GM12878 (cell line): ENCODE results near the gene FBXL7. TPM values are rescaled to one million over a fixed set of nuclear protein-coding genes. Genes with fewer than 3 reads are reported as not detected.

Source experiments
- ATAC-seq: fragments of 200-7000 bp; cut with Tn5 transposase; 3 replicates; pipeline ENCODE4 v1.9.1; 2020; ENCODE audit warnings: mild to moderate bottlenecking, moderate library complexity
- BruUV-seq: library from RNA; stranded (reverse); fragments of 400-500 nt; replicated peaks from 2 replicates; lab custom pipeline; 2021; lab: Mats Ljungman, UMichigan
- CTCF ChIA-PET: fragments of 300-600 bp; sonication (Branson Sonifier 250); formaldehyde crosslinking; extraction: SDS; loops from one replicate; lab custom pipeline; 2021; ENCODE audit warnings: inconsistent platforms; lab: Yijun Ruan, JAX
- POLR2A ChIA-PET: fragments of 350-600 bp; formaldehyde crosslinking; extraction: SDS; loops from one replicate; lab custom pipeline; 2021; ENCODE audit warnings: inconsistent platforms; lab: Charles Lee
- RAD21 ChIA-PET: fragments of 300-600 bp; sonication (Branson Sonifier 250); formaldehyde crosslinking; loops from one replicate; lab custom pipeline; 2023; ENCODE audit warnings: antibody characterized with exemption; ENCODE audit not compliant: unreplicated experiment; lab: Charles Lee
- SMC1A ChIA-PET: fragments of 300-600 bp; sonication (Branson Sonifier 250); formaldehyde crosslinking; loops from one replicate; lab custom pipeline; 2023; ENCODE audit not compliant: unreplicated experiment, uncharacterized antibody; lab: Charles Lee
- DNase-seq: peaks from one replicate; pipeline ENCODE4 v3.0.0-alpha.2; 2011; ENCODE audit warnings: low read depth, low spot score
- FAIRE-seq: peaks from 3 replicates; lab custom pipeline; 2011; peaks lifted over from hg19 to GRCh38; lab: Jason Lieb, UNC
- H2AFZ ChIP-seq: 2 replicates; pipeline ENCODE4 v1.6.0; 2011; ENCODE audit warnings: low read depth, low read length, control low read depth; ENCODE audit not compliant: control insufficient read depth
- H3K27ac ChIP-seq: 2 replicates; pipeline ENCODE4 v1.5.1; 2011; ENCODE audit warnings: control low read depth; ENCODE audit not compliant: control insufficient read depth, insufficient read depth
- H3K27me3 ChIP-seq, 2 experiments: replicated peaks in 1 of 2; 2 replicates each; pipeline versions ENCODE4 v1.6.0 to v1.6.1; 2011; ENCODE audit warnings: low read length in 1 of 2; ENCODE audit not compliant: control insufficient read depth in 2 of 2, insufficient read depth in 2 of 2
- H3K36me3 ChIP-seq, 2 experiments: 2 replicates each; pipeline ENCODE4 v1.5.1; 2011; ENCODE audit warnings: low read length in 1 of 2; ENCODE audit not compliant: control insufficient read depth in 2 of 2, insufficient read depth in 2 of 2
- H3K4me1 ChIP-seq: 2 replicates; pipeline ENCODE4 v1.6.1; 2011; ENCODE audit warnings: mild to moderate bottlenecking, low read length, moderate library complexity, mixed read lengths; ENCODE audit not compliant: control insufficient read depth, insufficient read depth
- H3K4me2 ChIP-seq: 2 replicates; pipeline ENCODE4 v1.6.0; 2011; ENCODE audit warnings: control low read depth; ENCODE audit not compliant: control insufficient read depth, insufficient read depth
- H3K4me3 ChIP-seq: fragments of 200-600 bp; sonication (generic); 2 replicates; pipeline ENCODE4 v1.5.1; 2016
- H3K79me2 ChIP-seq: 2 replicates; pipeline ENCODE4 v1.6.0; 2011; ENCODE audit warnings: low read length; ENCODE audit not compliant: control insufficient read depth, insufficient read depth
- H3K9ac ChIP-seq: 2 replicates; pipeline ENCODE4 v1.8.0; 2011; ENCODE audit warnings: low read length, control low read depth, mixed read lengths; ENCODE audit not compliant: control insufficient read depth, insufficient read depth
- H3K9me3 ChIP-seq: replicated peaks from 3 replicates; pipeline ENCODE4 v1.5.1; 2011; ENCODE audit warnings: mild to moderate bottlenecking, low read length; ENCODE audit not compliant: control insufficient read depth, insufficient read depth
- H4K20me1 ChIP-seq: 2 replicates; pipeline ENCODE4 v1.6.0; 2011; ENCODE audit not compliant: control insufficient read depth, insufficient read depth
- HCFC1 ChIP-seq: fragments of 150-350 bp; IDR thresholded peaks from 2 replicates; pipeline ENCODE4 v1.6.1; 2014; ENCODE audit warnings: low read length
- IRF3 ChIP-seq: fragments of 450-650 bp; IDR thresholded peaks from 2 replicates; pipeline ENCODE4 v1.6.1; 2014; ENCODE audit warnings: mild to moderate bottlenecking
- NR2C2 ChIP-seq: IDR thresholded peaks from 2 replicates; pipeline ENCODE4 v1.6.1; 2011; ENCODE audit warnings: borderline replicate concordance, low read depth; ENCODE audit not compliant: control insufficient read depth, insufficient read length
- SIN3A ChIP-seq: IDR thresholded peaks from 2 replicates; pipeline ENCODE4 v1.6.1; 2012; ENCODE audit warnings: low read depth, low read length, improper control_type of control experiment
- SPI1 ChIP-seq: IDR thresholded peaks from 2 replicates; pipeline ENCODE4 v1.6.1; 2011; ENCODE audit warnings: low read depth, mild to moderate bottlenecking, low read length, moderate library complexity, borderline replicate concordance; ENCODE audit not compliant: insufficient read depth
- ZNF592 ChIP-seq: fragments of 450-650 bp; IDR thresholded peaks from 2 replicates; pipeline ENCODE4 v1.6.1; 2017; ENCODE audit warnings: mild to moderate bottlenecking, moderate library complexity
- WGBS: methylation state at CpG from one replicate; pipeline ENCODE4 v1.1.6; 2016; ENCODE audit warnings: low lambda C conversion rate; ENCODE audit not compliant: insufficient replicate concordance, insufficient coverage; ENCODE audit errors: missing lambda C conversion rate; 5-methylcytosine and 5-hydroxymethylcytosine counted together
- in situ Hi-C: fragments of 300-500 bp; cut with MboI; formaldehyde crosslinking; loops from 9 replicates; pipeline ENCODE4 v1.14.3; 2018; ENCODE audit warnings: mixed read lengths
- intact Hi-C: fragments of 100-400 bp; cut with micrococcal nuclease; formaldehyde crosslinking; loops from one replicate; pipeline ENCODE4 v1.14.2; 2022; ENCODE audit not compliant: unreplicated experiment
- polyA plus RNA-seq, 11 experiments: library from polyadenylated mRNA; depleted of rRNA in 4 of 11; unstranded in 6 of 11; stranded (reverse) in 5 of 11; fragments of >200 nt; fragmentation: Nextera tagmentation in 4 of 11; fragmentation: Illumina TruSeq in 1 of 11; extraction: Ambion mirVana in 4 of 11; extraction: Trizol in 1 of 11; gene quantifications; 1 replicate in 1 of 11; 2 replicates in 10 of 11; pipeline versions ENCODE4 v1.2.1 to v1.2.3, GENCODE V29; 2011 to 2016; ENCODE audit warnings: inconsistent platforms in 2 of 11, missing spikeins in 2 of 11, low read depth in 1 of 11
- total RNA-seq, 4 experiments: library from RNA; depleted of rRNA in 3 of 4; stranded (reverse); fragments of >200 nt in 3 of 4; fragmentation: Illumina TruSeq in 1 of 4; extraction: Trizol in 1 of 4; gene quantifications; 2 replicates each; pipeline versions ENCODE4 v1.2.1 to v1.2.3, GENCODE V29; 2013 to 2021

Gene FBXL7
- total and polyA plus RNA-seq, 10 of the 15 experiments (the other 5 are each of a cell fraction or from before 2014, with no cell fraction given), result 0.03 to 0.44 (median 0.16) TPM

GRCh38 chr5:15452030-15452429, 48.0 kb upstream of the FBXL7 start:
- SMC1A ChIA-PET, result no interaction called here
- FAIRE-seq, result no peak
- BruUV-seq, result no TSS peak

More at GRCh38 chr5:15452030-15452429, 48.0 kb upstream of the FBXL7 start:
- H2AFZ ChIP-seq, result no peak overlapping the region
- no peak overlapping the region for H3K4me2 ChIP-seq
- H3K4me1 ChIP-seq, result no peaks in the 10 kb centered on the region
- H3K36me3 ChIP-seq, result no peaks in the 10 kb centered on the region
- no peaks in the 10 kb centered on the region for H3K27me3 ChIP-seq
- no peaks in the 10 kb centered on the region for H4K20me1 ChIP-seq
- intact Hi-C loops (no loop called here), in situ Hi-C loops (no loop called here)
- ChIA-PET CTCF (no interaction called here), RAD21 (no interaction called here), POLR2A (no interaction called here)
- H3K27ac ChIP-seq, result no peak overlapping the region
- H3K9me3 ChIP-seq, result no peaks in the 10 kb centered on the region
- no peak for TF ChIP-seq SIN3A
- no peak for TF ChIP-seq ZNF592
- TF ChIP-seq SPI1, result no peak
- TF ChIP-seq IRF3, result no peak
- TF ChIP-seq HCFC1, result no peak
- no peak for TF ChIP-seq NR2C2
- H3K9ac ChIP-seq, result no peak overlapping the region
- no peaks in the 10 kb centered on the region for H3K79me2 ChIP-seq
- WGBS, result 0% methylated on average over 1 of the region's 1 CpG
- no peak overlapping the region for H3K4me3 ChIP-seq
- ATAC-seq, result no peak
- no peak for DNase-seq
